Raji (cell line): ENCODE results near the gene TENM4.

ENCODE experiments used
- POLR2A ChIP-seq: IDR thresholded peaks from 2 replicates; pipeline ENCODE4 v1.6.1; 2011; ENCODE audit warnings: low read depth, low read length, control low read depth; ENCODE audit not compliant: insufficient read depth

Gene TENM4

DNA sequence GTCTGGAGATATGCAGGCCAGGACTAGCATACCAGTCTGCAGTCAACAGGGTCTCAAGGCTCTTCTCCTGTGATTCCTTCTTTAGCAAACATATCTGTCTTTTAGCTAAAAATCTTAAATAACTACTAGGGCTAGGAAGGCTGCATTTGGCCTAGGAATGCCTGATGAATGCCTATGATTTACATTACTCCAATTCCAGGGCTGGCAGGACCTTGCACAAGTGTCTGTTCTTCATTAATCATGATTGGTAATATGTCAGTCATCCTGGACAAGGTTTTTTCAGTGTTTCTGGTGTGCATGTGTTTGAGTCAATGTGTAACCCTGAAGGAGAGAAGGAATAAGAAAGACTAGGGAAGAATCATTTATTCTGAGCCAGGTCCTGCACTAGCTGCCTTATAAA is 585.7 kb downstream of the TENM4 start:
- no peak for TF ChIP-seq POLR2A

DNA sequence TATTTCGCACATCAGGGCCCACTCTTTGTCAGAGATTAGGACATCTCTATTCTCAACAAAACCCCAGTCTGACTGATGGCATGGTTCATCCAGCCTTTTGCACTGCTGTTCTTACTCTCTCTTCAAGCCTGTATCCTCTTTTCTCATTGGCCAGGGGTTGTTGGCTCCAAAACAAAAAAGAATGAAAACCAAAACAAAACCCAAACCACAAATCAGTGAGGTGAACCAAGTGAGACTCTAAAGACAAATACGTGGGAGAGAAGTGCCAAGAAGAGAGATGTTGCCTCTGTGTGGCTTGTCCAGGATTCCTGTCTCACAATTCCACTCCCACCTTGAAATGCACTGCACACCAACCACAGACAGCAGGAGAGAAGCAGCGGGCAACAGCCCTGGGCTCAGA is 587.3 kb downstream of the TENM4 start:
- no peak for TF ChIP-seq POLR2A

DNA sequence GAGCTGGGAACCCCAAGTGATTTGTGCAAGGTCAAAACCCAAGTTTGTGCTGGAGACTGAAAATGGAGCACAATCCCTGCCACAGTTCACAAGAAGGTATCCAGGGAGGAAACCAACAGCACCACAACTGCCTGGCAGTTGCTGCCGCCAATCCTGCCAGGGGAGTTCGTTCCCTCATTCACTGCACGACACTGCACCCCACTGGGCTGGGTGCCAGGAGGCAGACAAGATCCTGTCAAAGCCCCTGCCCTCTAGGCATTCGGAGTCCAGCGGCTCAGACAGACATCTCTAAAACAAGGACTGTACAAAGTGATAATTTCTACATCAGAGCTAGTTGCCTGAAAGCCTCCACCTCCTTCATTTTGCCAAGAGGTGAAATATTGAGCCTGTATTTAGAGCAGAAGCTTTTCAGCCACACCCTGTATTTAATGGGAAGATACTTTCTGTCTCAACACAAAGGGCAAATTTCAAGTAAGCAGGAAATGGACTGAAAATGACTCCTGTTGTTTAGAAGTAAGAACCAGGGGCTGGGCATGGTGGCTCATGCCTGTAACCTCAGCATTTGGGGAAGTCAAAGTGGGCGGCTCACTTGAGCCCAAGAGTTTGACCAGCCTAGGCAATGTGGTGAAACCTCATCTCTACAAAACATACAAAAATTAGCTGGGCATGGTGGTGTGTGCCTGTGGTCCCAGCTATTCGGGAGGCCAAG is 588.8 kb downstream of the TENM4 start:
- TF ChIP-seq POLR2A = no peak

DNA sequence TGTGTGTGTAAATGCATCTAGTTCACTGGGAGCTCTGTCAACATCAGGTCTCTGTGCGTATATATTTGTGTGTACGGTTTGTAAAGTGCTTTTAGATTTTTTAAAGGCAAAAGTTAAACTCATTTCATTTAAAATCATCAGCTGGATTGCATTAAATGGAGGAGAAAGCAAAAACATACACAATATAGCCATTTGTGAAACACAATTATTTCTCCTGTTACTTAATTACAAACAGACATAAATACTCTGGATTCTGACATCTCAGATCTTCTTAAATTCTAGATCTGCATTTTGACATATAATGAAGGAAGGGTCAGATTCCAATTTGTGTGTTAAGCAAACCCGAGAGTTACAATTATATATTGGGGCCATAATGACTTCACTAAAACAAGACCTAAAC is 590.8 kb downstream of the TENM4 start:
- TF ChIP-seq POLR2A = no peak

DNA sequence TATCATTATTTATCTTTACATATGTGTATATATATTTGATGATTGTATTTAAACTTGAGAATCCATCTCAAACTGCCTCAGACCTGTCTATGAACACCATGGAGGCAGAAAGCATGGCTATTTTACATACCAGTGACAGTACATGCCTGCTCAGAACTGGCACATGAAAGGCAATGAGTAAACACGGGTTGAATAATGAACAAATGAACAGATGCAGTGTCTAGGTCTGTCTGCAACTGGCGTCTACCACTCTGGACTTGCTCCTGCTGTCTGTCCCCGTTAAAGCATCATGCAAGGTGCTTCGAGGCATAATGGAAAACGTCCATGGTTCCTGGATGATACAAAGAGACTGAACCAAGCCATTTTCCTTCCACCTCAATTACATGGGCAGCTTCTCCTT is 594.6 kb downstream of the TENM4 start:
- no peak for TF ChIP-seq POLR2A

DNA sequence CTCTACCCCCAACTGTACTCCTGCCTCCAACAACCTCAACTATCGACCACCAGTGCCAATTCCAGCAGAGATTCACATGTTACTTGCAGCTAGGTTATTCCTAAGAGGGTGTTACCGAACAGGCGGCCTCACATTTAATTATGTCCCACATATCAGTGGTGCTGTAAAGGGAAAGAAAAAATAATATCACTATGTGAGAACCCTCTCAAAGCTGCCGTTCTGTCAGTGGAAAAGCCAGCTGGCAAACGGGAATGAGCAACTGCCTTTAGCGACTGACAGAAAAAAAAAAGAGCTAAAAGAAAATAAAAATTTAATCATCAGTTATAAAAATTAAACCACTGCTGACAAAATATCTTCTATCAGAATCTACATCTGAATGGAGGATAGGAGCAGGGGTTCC is 595.3 kb downstream of the TENM4 start:
- TF ChIP-seq POLR2A = no peak

DNA sequence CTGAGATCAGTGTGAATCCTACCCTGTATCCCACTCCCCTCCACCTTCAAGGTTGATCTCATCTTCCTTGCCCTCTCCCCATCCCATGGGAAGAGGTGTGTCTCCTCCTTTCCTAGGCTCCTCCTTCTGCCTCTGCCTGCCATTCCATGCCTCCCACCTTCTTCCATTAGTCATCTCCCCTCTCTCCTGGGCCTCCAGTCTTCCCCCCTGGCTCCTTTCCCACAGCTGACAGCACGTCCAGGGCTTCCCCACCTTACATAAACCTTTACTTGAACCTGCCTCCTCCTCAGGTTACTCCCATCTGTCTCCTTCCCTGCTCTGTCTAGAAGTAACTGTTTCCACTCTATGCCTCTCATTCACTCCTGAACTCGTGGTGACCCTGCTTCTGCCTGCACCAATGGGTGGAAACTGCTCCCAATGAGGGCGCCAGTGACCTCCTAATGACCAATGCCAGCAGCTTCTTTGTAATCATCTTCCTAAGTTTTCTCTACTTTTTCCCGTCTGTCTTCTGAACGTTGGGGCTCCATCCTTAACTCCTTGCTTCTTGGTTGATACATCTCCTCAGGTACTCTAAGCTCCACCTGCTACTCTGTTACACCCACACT is 599.3 kb downstream of the TENM4 start:
- TF ChIP-seq POLR2A = no peak

DNA sequence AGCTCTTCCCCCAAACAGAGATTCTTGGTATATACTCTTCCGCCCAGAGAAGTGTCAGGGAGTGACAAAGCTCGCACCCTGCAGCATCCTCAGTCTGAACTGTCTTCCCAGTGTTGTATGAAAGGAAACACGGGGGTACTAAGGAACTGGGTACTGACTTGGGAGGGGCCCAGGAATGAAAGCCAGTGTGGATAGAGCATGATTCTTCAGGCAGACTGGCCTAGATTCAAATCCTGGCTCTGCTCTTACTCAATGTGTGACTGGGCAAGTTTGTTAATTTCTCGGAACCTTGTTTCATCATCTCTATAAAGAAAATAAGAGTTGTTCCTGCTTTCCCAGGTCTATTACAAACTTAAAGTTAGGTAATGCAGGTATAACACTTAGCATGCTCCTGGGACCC is 600.2 kb downstream of the TENM4 start:
- no peak for TF ChIP-seq POLR2A

DNA sequence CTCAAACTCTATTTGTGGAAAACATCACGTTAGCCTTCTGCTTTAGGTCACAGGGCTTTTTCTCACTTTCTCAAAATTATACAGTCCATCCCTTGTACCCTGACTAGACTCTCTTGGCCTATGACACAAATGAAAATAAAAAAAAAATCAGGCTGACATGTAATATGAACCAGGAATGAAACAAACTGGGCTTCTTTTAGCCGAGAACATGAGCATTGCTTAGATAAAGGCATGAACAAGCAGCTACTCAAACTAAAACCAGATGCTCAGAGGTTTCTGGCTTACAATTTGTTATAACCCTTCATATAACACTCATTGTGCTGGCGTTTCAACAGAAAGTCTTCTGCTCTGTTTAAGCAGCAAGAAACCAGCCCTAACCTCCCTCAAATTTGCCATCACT is 600.6 kb downstream of the TENM4 start:
- TF ChIP-seq POLR2A = no peak

DNA sequence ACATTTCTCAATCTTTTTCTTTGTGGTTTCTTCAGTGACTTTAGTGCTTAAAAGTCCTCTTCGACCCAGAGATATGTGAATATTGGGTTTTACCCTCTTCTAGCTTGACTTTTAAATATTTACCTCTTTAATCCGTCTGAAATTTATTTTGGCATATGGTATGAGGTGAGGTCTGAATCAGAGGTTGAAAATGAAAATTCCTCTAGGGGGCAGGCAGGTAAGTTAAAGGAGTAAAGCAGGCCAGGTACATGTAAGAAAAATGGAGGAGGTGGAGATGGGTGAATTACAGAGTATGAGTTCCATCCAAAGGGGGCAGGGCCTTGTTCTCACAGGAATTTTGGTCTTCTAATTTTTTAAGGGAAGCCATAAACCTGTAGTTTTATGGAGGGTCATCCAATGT is 602.4 kb downstream of the TENM4 start:
- TF ChIP-seq POLR2A = no peak

DNA sequence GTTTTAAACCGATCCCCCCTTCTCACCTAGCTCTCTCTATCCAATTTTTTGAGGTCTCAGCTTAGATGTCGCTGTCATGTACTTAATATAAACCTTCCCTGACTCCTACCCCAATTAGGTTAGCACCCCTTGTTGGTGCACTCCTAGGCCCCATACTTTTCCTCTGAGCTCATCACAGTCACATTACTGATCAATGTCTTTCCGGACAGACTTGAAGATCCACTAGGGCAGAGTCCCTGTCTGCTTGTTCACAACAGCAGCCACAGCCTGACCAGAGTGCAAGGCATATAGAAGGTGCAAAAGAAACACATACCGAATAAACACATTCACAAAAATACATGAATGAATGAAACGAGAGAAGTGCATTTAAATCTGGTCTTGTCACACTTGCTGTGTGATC is 605.2 kb downstream of the TENM4 start:
- no peak for TF ChIP-seq POLR2A

DNA sequence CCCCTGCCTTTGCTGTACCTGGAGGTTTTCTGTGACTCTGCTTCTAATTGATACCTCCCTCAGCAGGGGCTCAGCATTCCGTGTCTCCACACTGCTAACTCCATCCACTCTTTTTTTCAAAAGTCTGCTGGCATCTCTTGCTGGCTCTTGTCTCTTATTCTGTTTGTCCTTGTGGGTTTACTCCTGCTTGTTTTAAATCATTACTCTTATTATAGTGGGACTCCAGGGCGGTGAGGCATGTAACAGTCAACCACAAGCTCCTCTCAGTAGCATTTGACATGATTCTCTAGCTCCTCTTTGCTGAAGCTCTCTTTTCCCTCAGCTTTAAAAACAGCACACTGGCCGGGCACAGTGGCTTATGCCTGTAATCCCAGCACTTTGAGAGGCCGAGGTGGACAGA is 605.9 kb downstream of the TENM4 start:
- no peak for TF ChIP-seq POLR2A

DNA sequence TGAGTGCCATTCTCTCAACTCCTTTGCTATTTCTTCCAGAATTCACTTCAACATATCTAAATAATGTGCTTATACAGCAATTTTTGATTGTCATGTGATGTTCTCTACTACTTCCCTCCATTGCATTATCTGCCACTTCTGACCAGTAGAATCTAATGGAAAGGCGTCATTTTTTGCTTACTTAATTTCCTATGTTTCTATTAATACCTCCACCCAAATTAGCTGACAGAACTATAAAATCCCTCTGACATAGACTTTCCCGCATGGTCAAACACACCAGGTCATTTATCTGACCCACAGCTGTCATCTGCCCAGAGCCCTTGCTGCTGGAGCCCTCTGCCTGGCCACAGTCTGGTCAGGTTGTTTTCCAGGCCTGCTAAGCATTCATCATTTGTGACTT is 607.6 kb downstream of the TENM4 start:
- TF ChIP-seq POLR2A = no peak

DNA sequence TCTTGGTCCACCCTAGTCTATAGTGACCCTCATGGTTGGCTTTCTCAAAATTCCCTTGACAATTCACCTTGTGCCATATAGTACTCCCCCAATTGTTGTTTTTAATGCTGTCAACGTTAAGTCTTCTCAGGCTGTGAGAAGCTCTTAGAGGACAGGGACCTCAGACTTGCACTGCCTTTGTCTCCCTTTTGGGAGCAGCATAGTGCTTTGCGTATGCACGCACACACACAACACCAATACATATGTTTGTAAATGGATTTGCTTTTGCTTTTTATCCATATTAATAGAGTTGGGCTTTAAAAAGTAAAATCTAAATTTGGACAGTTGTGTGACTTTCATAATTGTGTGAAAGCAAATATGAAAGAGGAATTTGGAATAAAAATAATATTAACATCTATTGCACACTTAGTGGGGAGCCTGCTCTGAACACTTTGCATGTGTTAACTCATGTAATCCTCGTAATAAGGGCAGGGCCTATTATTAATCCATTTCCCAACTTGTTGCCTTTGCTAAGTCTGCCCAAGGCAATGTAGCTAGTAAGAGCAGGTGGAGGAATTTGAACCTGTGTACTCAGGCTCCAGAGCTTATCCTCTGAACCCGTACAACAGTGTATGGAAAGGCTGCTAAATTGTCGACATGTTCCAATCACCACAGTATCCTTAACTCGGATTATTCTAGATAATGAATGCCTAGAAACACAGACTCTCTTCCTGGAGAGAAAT is 608.4 kb downstream of the TENM4 start:
- no peak for TF ChIP-seq POLR2A

DNA sequence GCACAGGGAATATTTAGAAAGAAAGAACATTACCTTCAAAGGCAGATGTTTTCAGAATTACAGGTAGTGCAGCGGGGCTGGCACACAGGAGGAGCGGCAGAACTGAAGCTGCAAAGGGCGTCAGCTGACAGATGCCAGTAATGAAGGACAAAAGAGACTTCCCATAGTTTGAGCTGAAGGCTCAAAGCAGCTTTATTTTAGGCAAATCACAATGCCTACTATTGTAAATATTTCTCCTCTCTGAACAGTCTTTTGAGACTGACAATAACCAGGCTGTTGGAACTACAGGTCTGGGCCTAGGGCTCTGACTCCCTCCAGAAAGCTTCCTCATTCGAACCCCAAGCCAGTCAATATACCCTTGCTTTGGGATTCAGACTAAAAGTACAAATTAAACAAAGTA is 609.3 kb downstream of the TENM4 start:
- no peak for TF ChIP-seq POLR2A

DNA sequence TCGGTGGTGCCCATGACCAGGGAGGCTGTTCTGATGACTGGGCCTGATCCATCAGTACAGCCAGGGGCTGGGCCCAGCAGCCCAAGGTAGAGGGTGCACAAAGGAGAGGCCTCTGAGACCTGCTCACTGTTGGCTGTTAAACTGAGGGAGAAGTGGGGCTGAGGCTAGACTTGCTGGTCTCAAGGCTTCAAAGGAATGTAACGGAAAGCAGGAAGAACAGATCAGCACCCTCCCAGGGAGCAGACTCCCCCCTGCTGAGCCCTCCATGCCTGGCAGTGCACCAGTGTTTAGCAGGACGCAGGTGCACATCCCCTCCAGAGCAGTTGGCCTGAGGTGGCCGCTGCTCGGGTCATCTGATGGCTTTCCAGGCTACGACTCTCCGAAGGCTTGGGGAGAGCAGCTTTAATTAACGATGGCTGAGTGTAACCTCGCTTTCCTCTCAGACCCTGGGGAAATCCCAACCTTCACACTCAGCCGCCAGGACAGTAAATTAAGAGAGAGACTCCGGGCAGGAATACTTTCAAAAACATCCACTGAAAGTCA is 610.5 kb downstream of the TENM4 start:
- TF ChIP-seq POLR2A = no peak
